Body of pancreas (tissue), 4 donors: ENCODE results near the gene CXXC5.

ENCODE experiments used
- CTCF ChIP-seq, 7 experiments: fragments of 450-650 bp in 4 of 7; fragments of 200-600 bp in 3 of 7; sonication (generic) in 3 of 7; IDR thresholded peaks; one replicate each; pipeline ENCODE4 v1.5.1; 2016 to 2019; ENCODE audit warnings: antibody characterized with exemption in 7 of 7
- POLR2A ChIP-seq, 3 donors: fragments of 450-650 bp; IDR thresholded peaks; one replicate each; pipeline ENCODE4 v1.6.1; 2016; ENCODE audit warnings: antibody characterized with exemption in 3 of 3, mild to moderate bottlenecking in 2 of 3

- TF ChIP-seq CTCF (IDR thresholded peaks at IDR 0.05), result no peak
- no peak for TF ChIP-seq POLR2A (IDR thresholded peaks at IDR 0.05)
Observed at GRCh38 chr5:139692148-139692547, 44.0 kb downstream of the CXXC5 start.
